KMS-11 (cell line): ENCODE measurements around the gene SMCO3.

Experiments used
- H2AFZ ChIP-seq: fragments of 200-600 bp; sonication (generic); 2 replicates; pipeline ENCODE4 v1.6.1; 2016; ENCODE audit warnings: antibody characterized with exemption, mixed run types, low read depth
- H3K27ac ChIP-seq: fragments of 200-600 bp; sonication (generic); 2 replicates; pipeline ENCODE4 v1.6.1; 2016; ENCODE audit warnings: mild to moderate bottlenecking, mixed run types
- H3K27me3 ChIP-seq: fragments of 200-600 bp; sonication (generic); 2 replicates; pipeline ENCODE4 v1.6.1; 2017; ENCODE audit warnings: mild to moderate bottlenecking, low read depth, mixed run types, moderate library complexity; ENCODE audit not compliant: insufficient read depth
- H3K36me3 ChIP-seq: fragments of 200-600 bp; sonication (generic); 2 replicates; pipeline ENCODE4 v1.6.1; 2017; ENCODE audit warnings: mild to moderate bottlenecking, mixed run types; ENCODE audit not compliant: insufficient read depth
- H3K4me1 ChIP-seq: fragments of 200-600 bp; sonication (generic); 2 replicates; pipeline ENCODE4 v1.6.1; 2016; ENCODE audit warnings: mild to moderate bottlenecking, low read depth, mixed run types; ENCODE audit not compliant: poor library complexity, severe bottlenecking
- H3K4me2 ChIP-seq: fragments of 200-600 bp; sonication (generic); 2 replicates; pipeline ENCODE4 v1.7.0; 2016; ENCODE audit warnings: mild to moderate bottlenecking, mixed run types
- H3K4me3 ChIP-seq: fragments of 200-600 bp; sonication (generic); IDR thresholded peaks from 2 replicates; pipeline ENCODE4 v1.6.1; 2017; ENCODE audit warnings: low read depth, low read length, mixed read lengths; ENCODE audit not compliant: insufficient read depth
- H3K79me2 ChIP-seq: fragments of 200-600 bp; sonication (generic); 2 replicates; pipeline ENCODE4 v1.6.1; 2016; ENCODE audit warnings: low read depth, mixed run types; ENCODE audit not compliant: insufficient read depth
- H3K9ac ChIP-seq: fragments of 200-600 bp; sonication (generic); 2 replicates; pipeline ENCODE4 v1.6.1; 2016; ENCODE audit warnings: mild to moderate bottlenecking, mixed run types
- H4K20me1 ChIP-seq: fragments of 200-600 bp; sonication (generic); 2 replicates; pipeline ENCODE4 v1.6.1; 2016; ENCODE audit warnings: mild to moderate bottlenecking, mixed run types; ENCODE audit not compliant: insufficient read depth
- TF ChIP-seq, protein P1 (sequence below): fragments of 200-600 bp; sonication (generic); conservative IDR thresholded peaks from 2 replicates; pipeline ENCODE4 v1.6.1; 2017; ENCODE audit warnings: low read depth, mild to moderate bottlenecking, antibody characterized with exemption, low read length, moderate library complexity, mixed read lengths

Gene SMCO3

DNA sequence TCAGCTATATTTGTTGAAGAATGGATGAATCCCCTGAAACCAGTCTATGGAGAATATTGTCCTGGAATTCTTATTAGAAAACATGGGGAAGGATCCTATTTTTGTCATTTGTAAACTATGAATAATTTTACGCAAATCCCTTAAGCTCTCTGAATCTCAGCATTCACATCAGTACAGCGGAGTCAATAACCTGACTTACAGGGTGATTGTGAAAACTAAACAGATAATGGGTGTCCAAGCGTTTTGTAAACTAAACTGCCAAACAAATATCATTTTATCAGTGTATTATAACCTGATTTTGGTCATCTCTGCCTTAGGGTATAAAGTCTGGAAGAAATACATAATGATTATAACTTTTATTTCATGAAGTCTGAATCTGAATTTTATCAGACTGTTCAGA, 19.4 kb upstream of the SMCO3 start:
- Histone ChIP-seq H4K20me1 (no peaks in the 10 kb centered on the region), H3K9ac (no peak overlapping the region), H3K4me2 (no peak overlapping the region), H3K27me3 (no peaks in the 10 kb centered on the region), H2AFZ (no peak overlapping the region), H3K36me3 (no peaks in the 10 kb centered on the region), H3K4me3 (no peak overlapping the region), H3K79me2 (no peaks in the 10 kb centered on the region), H3K27ac (no peak overlapping the region), H3K4me1 (no peaks in the 10 kb centered on the region)
- TF ChIP-seq, protein P1, sequence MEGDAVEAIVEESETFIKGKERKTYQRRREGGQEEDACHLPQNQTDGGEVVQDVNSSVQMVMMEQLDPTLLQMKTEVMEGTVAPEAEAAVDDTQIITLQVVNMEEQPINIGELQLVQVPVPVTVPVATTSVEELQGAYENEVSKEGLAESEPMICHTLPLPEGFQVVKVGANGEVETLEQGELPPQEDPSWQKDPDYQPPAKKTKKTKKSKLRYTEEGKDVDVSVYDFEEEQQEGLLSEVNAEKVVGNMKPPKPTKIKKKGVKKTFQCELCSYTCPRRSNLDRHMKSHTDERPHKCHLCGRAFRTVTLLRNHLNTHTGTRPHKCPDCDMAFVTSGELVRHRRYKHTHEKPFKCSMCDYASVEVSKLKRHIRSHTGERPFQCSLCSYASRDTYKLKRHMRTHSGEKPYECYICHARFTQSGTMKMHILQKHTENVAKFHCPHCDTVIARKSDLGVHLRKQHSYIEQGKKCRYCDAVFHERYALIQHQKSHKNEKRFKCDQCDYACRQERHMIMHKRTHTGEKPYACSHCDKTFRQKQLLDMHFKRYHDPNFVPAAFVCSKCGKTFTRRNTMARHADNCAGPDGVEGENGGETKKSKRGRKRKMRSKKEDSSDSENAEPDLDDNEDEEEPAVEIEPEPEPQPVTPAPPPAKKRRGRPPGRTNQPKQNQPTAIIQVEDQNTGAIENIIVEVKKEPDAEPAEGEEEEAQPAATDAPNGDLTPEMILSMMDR: no peak

GRCh38 chr12:14828892-14829291, 14.9 kb upstream of the SMCO3 start:
- Histone ChIP-seq H2AFZ (no peak overlapping the region), H3K4me3 (no peak overlapping the region), H3K27ac (no peak overlapping the region), H3K4me2 (no peak overlapping the region), H3K4me1 (no peaks in the 10 kb centered on the region), H3K36me3 (no peaks in the 10 kb centered on the region), H3K27me3 (no peaks in the 10 kb centered on the region), H3K9ac (no peak overlapping the region), H4K20me1 (no peaks in the 10 kb centered on the region), H3K79me2 (no peaks in the 10 kb centered on the region)
- TF ChIP-seq, protein P1: no peak

GRCh38 chr12:14827043-14827442, 13.1 kb upstream of the SMCO3 start:
- TF ChIP-seq, protein P1: no peak
- H3K4me2 ChIP-seq: no peak overlapping the region

DNA sequence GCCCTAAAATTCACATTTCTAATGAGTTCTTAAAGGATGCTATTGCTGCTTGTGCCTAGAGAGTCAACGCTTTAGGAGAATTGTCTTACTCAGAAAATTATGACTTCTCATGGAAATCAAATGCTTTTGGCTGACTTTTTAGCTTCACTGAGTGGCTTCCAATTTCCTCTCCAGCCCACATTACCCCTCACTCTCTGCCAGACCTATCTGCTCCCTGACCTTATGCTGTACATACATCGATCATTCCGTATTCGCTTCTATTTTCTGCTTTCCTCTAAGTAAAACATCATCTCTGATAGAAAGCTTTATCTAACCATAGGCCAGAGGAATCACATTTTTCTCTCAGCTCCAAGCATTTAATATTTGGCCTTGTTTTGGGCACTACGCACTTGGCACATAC, 12.5 kb upstream of the SMCO3 start:
- Histone ChIP-seq H3K9ac (no peak overlapping the region), H2AFZ (no peak overlapping the region), H4K20me1 (no peaks in the 10 kb centered on the region), H3K79me2 (no peaks in the 10 kb centered on the region), H3K36me3 (no peaks in the 10 kb centered on the region), H3K27me3 (no peaks in the 10 kb centered on the region), H3K27ac (no peak overlapping the region), H3K4me3 (no peak overlapping the region), H3K4me1 (no peaks in the 10 kb centered on the region), H3K4me2 (no peak overlapping the region)
- TF ChIP-seq, protein P1: no peak

More at GRCh38 chr12:14827043-14827442, 13.1 kb upstream of the SMCO3 start:
- Histone ChIP-seq H3K36me3 (no peaks in the 10 kb centered on the region), H3K9ac (no peak overlapping the region), H3K4me1 (no peaks in the 10 kb centered on the region), H3K79me2 (no peaks in the 10 kb centered on the region), H3K4me3 (no peak overlapping the region), H2AFZ (no peak overlapping the region), H4K20me1 (no peaks in the 10 kb centered on the region), H3K27me3 (no peaks in the 10 kb centered on the region), H3K27ac (no peak overlapping the region)
